ENCODE measurements around the gene HYAL1. TPM values are rescaled to one million over a fixed set of nuclear protein-coding genes. Genes with fewer than 3 reads are reported as not detected.
A peak's percentile ranks its signal among the peaks of the same experiment; 100 is the strongest.

The HYAL1 gene
- polyA plus RNA-seq, 2 of the 4 experiments (the other 2 are of a cell fraction) = 0.62 to 1.1 TPM

DNA sequence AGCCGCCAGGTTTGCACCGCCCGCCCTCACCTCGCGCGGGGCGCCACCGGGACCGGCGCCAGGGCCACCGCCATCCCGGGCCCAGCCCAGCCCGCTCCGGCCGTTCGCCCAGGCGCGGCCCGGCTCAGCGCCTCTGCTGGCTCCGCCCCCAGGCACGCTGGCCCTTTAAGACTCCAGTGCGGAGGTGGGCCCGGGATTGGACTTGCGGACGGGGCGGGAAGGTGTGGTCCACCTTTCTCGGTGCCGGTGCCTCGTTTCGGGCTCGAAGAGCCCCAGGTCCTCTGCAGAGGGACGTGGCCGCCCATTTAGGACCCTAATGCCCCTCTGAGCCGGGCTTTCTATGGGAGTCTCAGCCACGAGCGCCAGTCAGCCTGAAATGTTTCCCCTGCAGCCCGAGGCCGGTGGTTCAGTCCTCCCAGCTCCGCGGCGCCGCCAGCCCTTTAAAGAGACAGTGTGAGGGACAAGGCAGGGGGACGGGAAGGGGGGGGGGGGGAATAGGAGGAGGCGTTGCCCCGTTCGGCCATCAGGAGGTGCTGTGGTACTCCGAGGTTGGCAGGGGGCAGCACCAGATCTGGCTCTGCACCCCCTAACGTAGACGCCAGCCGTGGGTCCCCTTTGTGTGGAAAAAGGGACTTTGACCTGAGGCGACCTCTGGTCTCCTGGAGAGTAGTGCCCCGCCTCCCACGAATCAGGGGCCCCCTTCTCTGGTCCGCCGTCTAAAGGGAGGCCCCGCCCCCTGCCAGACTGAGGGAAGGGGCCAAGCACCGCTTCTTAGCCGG, 18.2 kb upstream of the HYAL1 start:
- peak; percentile 68 to 88 for DNase-seq (ENCODE audit: low read depth in 1 of 2, low spot score in 1 of 2)
- ChIA-PET POLR2A (no interaction called here), CTCF (interaction anchor here (0.5 to 5.1 kb wide), 15 partner anchors 8 to 270 kb away, joined by 3 to 56 read pairs (median 3); partner anchors contain the start of genes HYAL3 and NAA80)
- Histone ChIP-seq H3K4me1 (peaks cover 30% of the 10 kb centered on the region), H3K4me2 (peak overlapping the region; percentile 98), H3K4me3 (peak overlapping the region; percentile 65), H3K9me3 (no peaks in the 10 kb centered on the region), H3K27ac (peak overlapping the region; percentile 99 to 100)
- WGBS (ENCODE audit: missing lambda C conversion rate) = 6% methylated on average over 3 of the region's 59 CpGs
- FAIRE-seq = no peak
- ATAC-seq = peak; percentile 80 to 85
- TF ChIP-seq, protein P1, sequence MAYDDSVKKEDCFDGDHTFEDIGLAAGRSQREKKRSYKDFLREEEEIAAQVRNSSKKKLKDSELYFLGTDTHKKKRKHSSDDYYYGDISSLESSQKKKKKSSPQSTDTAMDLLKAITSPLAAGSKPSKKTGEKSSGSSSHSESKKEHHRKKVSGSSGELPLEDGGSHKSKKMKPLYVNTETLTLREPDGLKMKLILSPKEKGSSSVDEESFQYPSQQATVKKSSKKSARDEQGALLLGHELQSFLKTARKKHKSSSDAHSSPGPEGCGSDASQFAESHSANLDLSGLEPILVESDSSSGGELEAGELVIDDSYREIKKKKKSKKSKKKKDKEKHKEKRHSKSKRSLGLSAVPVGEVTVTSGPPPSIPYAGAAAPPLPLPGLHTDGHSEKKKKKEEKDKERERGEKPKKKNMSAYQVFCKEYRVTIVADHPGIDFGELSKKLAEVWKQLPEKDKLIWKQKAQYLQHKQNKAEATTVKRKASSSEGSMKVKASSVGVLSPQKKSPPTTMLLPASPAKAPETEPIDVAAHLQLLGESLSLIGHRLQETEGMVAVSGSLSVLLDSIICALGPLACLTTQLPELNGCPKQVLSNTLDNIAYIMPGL (CRISPR knock-in tag; IDR thresholded peaks at IDR 0.05; ENCODE audit: borderline replicate concordance) = no peak
- TF ChIP-seq ELK1 (IDR thresholded peaks at IDR 0.05; ENCODE audit: low read depth, low read length) (no peak), CBX2 (IDR thresholded peaks at IDR 0.05; ENCODE audit: borderline replicate concordance, low read depth) (no peak), POLR2A (IDR thresholded peaks at IDR 0.05; ENCODE audit: low read length) (peak; percentile 50), HOXA7 (CRISPR knock-in tag; IDR thresholded peaks at IDR 0.05) (no peak), BHLHE40 (IDR thresholded peaks at IDR 0.05; ENCODE audit: low read depth, low read length) (peak; percentile 44; the same call in 1 of the 2 replicates), TFCP2L1 (CRISPR knock-in tag; IDR thresholded peaks at IDR 0.05) (no peak), HEYL (CRISPR knock-in tag; IDR thresholded peaks at IDR 0.05) (no peak), NR3C1 (IDR thresholded peaks at IDR 0.05) (no peak), BCL3 (IDR thresholded peaks at IDR 0.05) (0 out of 3 replicates have a peak, but pooled peaks have one; percentile 49), ZSCAN20 (CRISPR knock-in tag; IDR thresholded peaks at IDR 0.05) (no peak), SREBF2 (IDR thresholded peaks at IDR 0.05) (no peak), NPAS2 (CRISPR knock-in tag; IDR thresholded peaks at IDR 0.05; ENCODE audit: borderline replicate concordance) (no peak), MAZ (IDR thresholded peaks at IDR 0.05; ENCODE audit: borderline replicate concordance, low read depth, low read length) (no peak), GATA3 (IDR thresholded peaks at IDR 0.05; ENCODE audit: borderline replicate concordance) (peak; percentile 69), PBX3 (IDR thresholded peaks at IDR 0.05) (no peak), FOSB (CRISPR knock-in tag; IDR thresholded peaks at IDR 0.05) (no peak), JUN (IDR thresholded peaks at IDR 0.05) (peak in 1 of 2 experiments; percentile 70; a peak in 2 of 5 replicates), SMC3 (IDR thresholded peaks at IDR 0.05) (no peak), MAX (IDR thresholded peaks at IDR 0.05) (peak; percentile 84), HDAC2 (IDR thresholded peaks at IDR 0.05) (no peak), RAD21 (conservative IDR thresholded peaks at IDR 0.05 in 1 of 2, IDR thresholded peaks at IDR 0.05 in 1 of 2) (no peak), MAFK (IDR thresholded peaks at IDR 0.05; ENCODE audit: partially characterized antibody) (no peak)
- TF ChIP-seq, protein P2, sequence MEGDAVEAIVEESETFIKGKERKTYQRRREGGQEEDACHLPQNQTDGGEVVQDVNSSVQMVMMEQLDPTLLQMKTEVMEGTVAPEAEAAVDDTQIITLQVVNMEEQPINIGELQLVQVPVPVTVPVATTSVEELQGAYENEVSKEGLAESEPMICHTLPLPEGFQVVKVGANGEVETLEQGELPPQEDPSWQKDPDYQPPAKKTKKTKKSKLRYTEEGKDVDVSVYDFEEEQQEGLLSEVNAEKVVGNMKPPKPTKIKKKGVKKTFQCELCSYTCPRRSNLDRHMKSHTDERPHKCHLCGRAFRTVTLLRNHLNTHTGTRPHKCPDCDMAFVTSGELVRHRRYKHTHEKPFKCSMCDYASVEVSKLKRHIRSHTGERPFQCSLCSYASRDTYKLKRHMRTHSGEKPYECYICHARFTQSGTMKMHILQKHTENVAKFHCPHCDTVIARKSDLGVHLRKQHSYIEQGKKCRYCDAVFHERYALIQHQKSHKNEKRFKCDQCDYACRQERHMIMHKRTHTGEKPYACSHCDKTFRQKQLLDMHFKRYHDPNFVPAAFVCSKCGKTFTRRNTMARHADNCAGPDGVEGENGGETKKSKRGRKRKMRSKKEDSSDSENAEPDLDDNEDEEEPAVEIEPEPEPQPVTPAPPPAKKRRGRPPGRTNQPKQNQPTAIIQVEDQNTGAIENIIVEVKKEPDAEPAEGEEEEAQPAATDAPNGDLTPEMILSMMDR (IDR thresholded peaks at IDR 0.05) = peak; percentile 42; the same call in 2 of the 3 replicates
